ENCODE measurements around the gene RSPH9.

The RSPH9 gene

GRCh38 chr6:43669050-43669921, 24.4 kb downstream of the RSPH9 start:
- no peak for DNase-seq

- peak; percentile 54 for DNase-seq
These were observed 25.2 kb downstream of the RSPH9 start for GRCh38 chr6:43669922-43670622.

- DNase-seq, result no peak
These were observed 25.8 kb downstream of the RSPH9 start for GRCh38 chr6:43670623-43670986.

GRCh38 chr6:43671011-43671800, 26.4 kb downstream of the RSPH9 start:
- DNase-seq, result no peak

GRCh38 chr6:43671801-43672690, 27.2 kb downstream of the RSPH9 start:
- no peak for DNase-seq

- no peak for DNase-seq
These were observed 28.7 kb downstream of the RSPH9 start for GRCh38 chr6:43673444-43674084.

GRCh38 chr6:43674291-43674690, 29.5 kb downstream of the RSPH9 start:
- no peak for DNase-seq

- no peak for DNase-seq
These were observed 30.1 kb downstream of the RSPH9 start for GRCh38 chr6:43674921-43675320.

GRCh38 chr6:43676962-43677606, 32.2 kb downstream of the RSPH9 start:
- no peak for DNase-seq

GRCh38 chr6:43677759-43678158, 32.9 kb downstream of the RSPH9 start:
- no peak for DNase-seq

GRCh38 chr6:43678341-43678740, 33.5 kb downstream of the RSPH9 start:
- no peak for DNase-seq

GRCh38 chr6:43679057-43679456, 34.2 kb downstream of the RSPH9 start:
- no peak for DNase-seq

GRCh38 chr6:43680308-43681200, 35.7 kb downstream of the RSPH9 start:
- DNase-seq, result no peak

GRCh38 chr6:43681303-43681702, 36.5 kb downstream of the RSPH9 start:
- DNase-seq, result no peak

GRCh38 chr6:43682724-43683429, 38.0 kb downstream of the RSPH9 start:
- no peak for DNase-seq

GRCh38 chr6:43683708-43684455, 39.0 kb downstream of the RSPH9 start:
- DNase-seq, result no peak

GRCh38 chr6:43687079-43687436, 42.2 kb downstream of the RSPH9 start:
- DNase-seq, result no peak

GRCh38 chr6:43687437-43688347, 42.9 kb downstream of the RSPH9 start, which contains the start of gene MRPS18A:
MRPS18A (minus strand) TSS chr6:43687791; CDS start chr6:43687779, 12 bp downstream.
- peak; percentile 88 for DNase-seq
